ENCODE measurements around the gene NFYC.
"Not testable (repeated sequence)": the region's sequence is repeated elsewhere in the genome, so short reads cannot be mapped to it uniquely, and the experiment has no call there.

Gene NFYC

GRCh38 chr1:40665335-40666171 is 26.0 kb upstream of the NFYC start, which contains the start of gene RIMS3:
RIMS3 (minus strand) TSS chr1:40665682; CDS start chr1:40641925, 23,757 bp downstream.
- peak; percentile 71 for DNase-seq

GRCh38 chr1:40668769-40669525 is 22.6 kb upstream of the NFYC start:
- DNase-seq = peak; percentile 69

- no peak for DNase-seq
These were observed 18.1 kb upstream of the NFYC start for GRCh38 chr1:40673452-40673851.

GRCh38 chr1:40676501-40676900 is 15.0 kb upstream of the NFYC start:
- DNase-seq = no peak

- no peak for DNase-seq
These were observed 12.1 kb upstream of the NFYC start for GRCh38 chr1:40679165-40679953.

GRCh38 chr1:40684669-40685068 is 6.8 kb upstream of the NFYC start:
- DNase-seq = no peak

GRCh38 chr1:40687059-40687458 is 4.4 kb upstream of the NFYC start:
- no peak for DNase-seq

- no peak for DNase-seq
These were observed 3.8 kb upstream of the NFYC start for GRCh38 chr1:40687661-40688060.

- no peak for DNase-seq
These were observed 1.8 kb upstream of the NFYC start for GRCh38 chr1:40689737-40690136.

GRCh38 chr1:40690771-40691537 is 550 bp upstream of the NFYC start:
- DNase-seq = no peak

- DNase-seq = no peak
These were observed 958 bp downstream of the NFYC start for GRCh38 chr1:40692429-40692895.

- no peak for DNase-seq
These were observed 1.9 kb downstream of the NFYC start for GRCh38 chr1:40693425-40693824.

GRCh38 chr1:40694353-40694874 is 2.9 kb downstream of the NFYC start:
- DNase-seq = no peak

- no peak for DNase-seq
These were observed 4.8 kb downstream of the NFYC start for GRCh38 chr1:40696294-40696693.

- no peak for DNase-seq
These were observed 5.9 kb downstream of the NFYC start for GRCh38 chr1:40697436-40697835.

- no peak for DNase-seq
These were observed 8.3 kb downstream of the NFYC start for GRCh38 chr1:40699787-40700186.

GRCh38 chr1:40701684-40702083 is 10.2 kb downstream of the NFYC start:
- DNase-seq = no peak

- not testable (repeated sequence) for DNase-seq
These were observed 11.3 kb downstream of the NFYC start for GRCh38 chr1:40702810-40703209.

- DNase-seq = no peak
These were observed 11.8 kb downstream of the NFYC start for GRCh38 chr1:40703316-40703715.

GRCh38 chr1:40704817-40705733 is 13.6 kb downstream of the NFYC start:
- no peak for DNase-seq

GRCh38 chr1:40706626-40707025 is 15.1 kb downstream of the NFYC start:
- DNase-seq = no peak
